OCI-LY7 (cell line): ENCODE results near the gene WNT3A.

ENCODE experiments used
- EZH2phosphoT487 ChIP-seq: fragments of 200-600 bp; sonication (generic); IDR thresholded peaks from 2 replicates; pipeline ENCODE4 v1.6.1; 2018; ENCODE audit warnings: low read depth, borderline replicate concordance, mild to moderate bottlenecking, mixed run types, antibody characterized with exemption, low read length, moderate library complexity, mixed read lengths
- TF ChIP-seq, protein P1 (sequence below): fragments of 200-600 bp; sonication (generic); conservative IDR thresholded peaks from 2 replicates; pipeline ENCODE4 v1.5.1; 2014; ENCODE audit warnings: mild to moderate bottlenecking, antibody characterized with exemption, low read length, moderate library complexity, mixed read lengths

DNA sequence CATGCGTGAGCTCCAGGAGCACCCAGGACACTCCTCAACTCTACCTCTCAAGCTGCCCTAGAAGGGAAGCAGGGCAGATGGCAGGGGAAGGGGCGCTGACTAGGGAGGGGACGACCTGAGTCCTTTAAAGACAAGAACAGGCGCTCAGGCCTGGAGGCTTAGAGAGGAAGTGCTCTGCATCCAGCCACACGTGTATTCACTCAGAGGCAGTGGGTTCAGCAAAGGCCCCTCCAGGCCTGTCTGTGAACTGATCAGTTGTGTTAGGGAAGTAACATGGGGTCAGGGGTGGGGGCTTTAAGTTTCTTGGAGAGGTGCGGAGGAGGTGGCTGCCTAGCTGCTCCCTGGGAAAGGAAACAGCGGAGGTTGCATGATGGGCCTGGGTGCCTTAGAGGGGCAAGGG, 38.6 kb downstream of the WNT3A start:
- TF ChIP-seq, protein P1, sequence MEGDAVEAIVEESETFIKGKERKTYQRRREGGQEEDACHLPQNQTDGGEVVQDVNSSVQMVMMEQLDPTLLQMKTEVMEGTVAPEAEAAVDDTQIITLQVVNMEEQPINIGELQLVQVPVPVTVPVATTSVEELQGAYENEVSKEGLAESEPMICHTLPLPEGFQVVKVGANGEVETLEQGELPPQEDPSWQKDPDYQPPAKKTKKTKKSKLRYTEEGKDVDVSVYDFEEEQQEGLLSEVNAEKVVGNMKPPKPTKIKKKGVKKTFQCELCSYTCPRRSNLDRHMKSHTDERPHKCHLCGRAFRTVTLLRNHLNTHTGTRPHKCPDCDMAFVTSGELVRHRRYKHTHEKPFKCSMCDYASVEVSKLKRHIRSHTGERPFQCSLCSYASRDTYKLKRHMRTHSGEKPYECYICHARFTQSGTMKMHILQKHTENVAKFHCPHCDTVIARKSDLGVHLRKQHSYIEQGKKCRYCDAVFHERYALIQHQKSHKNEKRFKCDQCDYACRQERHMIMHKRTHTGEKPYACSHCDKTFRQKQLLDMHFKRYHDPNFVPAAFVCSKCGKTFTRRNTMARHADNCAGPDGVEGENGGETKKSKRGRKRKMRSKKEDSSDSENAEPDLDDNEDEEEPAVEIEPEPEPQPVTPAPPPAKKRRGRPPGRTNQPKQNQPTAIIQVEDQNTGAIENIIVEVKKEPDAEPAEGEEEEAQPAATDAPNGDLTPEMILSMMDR = no peak
- no peak for TF ChIP-seq EZH2phosphoT487
